HCT116 (cell line): ENCODE data around the gene YIPF7. TPM values are rescaled to one million over a fixed set of nuclear protein-coding genes. Genes with fewer than 3 reads are reported as not detected.

ENCODE experiments used
- ATAC-seq: fragments of 200-7000 bp; cut with Tn5 transposase; 2 replicates; pipeline ENCODE4 v1.9.1; 2020; ENCODE audit warnings: mild to moderate bottlenecking, moderate library complexity
- BruUV-seq: library from RNA; stranded (reverse); fragments of 400-500 nt; replicated peaks from 2 replicates; lab custom pipeline; 2021; lab: Mats Ljungman, UMichigan
- CTCF ChIA-PET: fragments of 300-600 bp; sonication (Branson Sonifier 250); formaldehyde crosslinking; loops from one replicate; lab custom pipeline; 2021; ENCODE audit warnings: antibody characterized with exemption; lab: Charles Lee
- POLR2A ChIA-PET: fragments of 300-600, 350-600 bp; sonication (Branson Sonifier 250); formaldehyde crosslinking; loops from one replicate; lab custom pipeline; 2021; ENCODE audit warnings: antibody characterized with exemption; lab: Charles Lee
- RAD21 ChIA-PET, 2 experiments: fragments of 300-600 bp; sonication (Branson Sonifier 250); formaldehyde crosslinking; loops; one replicate each; lab custom pipeline; 2023; ENCODE audit warnings: low total read pairs in 2 of 2; ENCODE audit not compliant: uncharacterized antibody in 2 of 2, unreplicated experiment in 2 of 2, low non-redundant PET in 1 of 2; lab: Charles Lee
- DNase-seq: peaks from one replicate; pipeline ENCODE4 v3.0.0-alpha.2; 2010; ENCODE audit warnings: low read depth, low spot score
- H2AFZ ChIP-seq: fragments of 200-600 bp; shearing (Covaris generic), sonication (generic); 2 replicates; pipeline ENCODE4 v1.6.1; 2017; ENCODE audit warnings: low read depth, mixed run types, mixed read lengths, antibody characterized with exemption, low read length; ENCODE audit not compliant: poor library complexity, severe bottlenecking
- H3K27ac ChIP-seq: 2 replicates; pipeline ENCODE4 v1.5.1; 2012; ENCODE audit warnings: low read depth, low read length
- H3K27me3 ChIP-seq: fragments of 200-600 bp; sonication (generic); 2 replicates; pipeline ENCODE4 v1.6.1; 2016; ENCODE audit warnings: mixed run types, low read length, mixed read lengths; ENCODE audit not compliant: insufficient read depth
- H3K36me3 ChIP-seq, 2 experiments: fragments of 200-500 bp in 1 of 2; fragments of 200-600 bp in 1 of 2; sonication (Bioruptor generic) in 1 of 2; sonication (generic) in 1 of 2; 2 replicates each; pipeline versions ENCODE4 v1.5.1 to v1.6.1; 2014 to 2016; ENCODE audit warnings: low read length in 2 of 2, inconsistent platforms in 1 of 2, mixed read lengths in 1 of 2, mixed run types in 1 of 2; ENCODE audit not compliant: insufficient read depth in 2 of 2, control insufficient read depth in 1 of 2
- H3K4me1 ChIP-seq, 2 experiments: fragments of 200-600 bp in 1 of 2; sonication (generic) in 1 of 2; 2 replicates each; pipeline versions ENCODE4 v1.5.1 to v1.6.1; 2012 to 2017; ENCODE audit warnings: low read length in 2 of 2, inconsistent platforms in 1 of 2, mild to moderate bottlenecking in 1 of 2, mixed read lengths in 1 of 2, mixed run types in 1 of 2, moderate library complexity in 1 of 2; ENCODE audit not compliant: insufficient read depth in 2 of 2, control insufficient read depth in 1 of 2
- H3K4me2 ChIP-seq: fragments of 200-600 bp; sonication (generic); 2 replicates; pipeline ENCODE4 v1.6.1; 2017; ENCODE audit warnings: mixed run types, low read length, mixed read lengths
- H3K4me3 ChIP-seq, 2 experiments: fragments of 200-600 bp in 1 of 2; sonication (generic) in 1 of 2; replicated peaks in 1 of 2; 2 replicates each; pipeline ENCODE4 v1.5.1; 2011 to 2016; ENCODE audit warnings: low read length in 2 of 2, control low read depth in 1 of 2, low read depth in 1 of 2, mild to moderate bottlenecking in 1 of 2, mixed read lengths in 1 of 2, mixed run types in 1 of 2
- H3K79me2 ChIP-seq: fragments of 200-600 bp; sonication (generic); 2 replicates; pipeline ENCODE4 v1.6.1; 2017; ENCODE audit warnings: mild to moderate bottlenecking, mixed run types, low read length, moderate library complexity, mixed read lengths; ENCODE audit not compliant: insufficient read depth
- H3K9ac ChIP-seq: fragments of 200-600 bp; sonication (generic); 2 replicates; pipeline ENCODE4 v1.6.1; 2016; ENCODE audit warnings: low read length, mixed read lengths
- H3K9me2 ChIP-seq: fragments of 200-600 bp; sonication (generic), shearing (Covaris generic); 2 replicates; pipeline ENCODE4 v1.6.1; 2017; ENCODE audit warnings: mixed run types, mild to moderate bottlenecking, moderate library complexity; ENCODE audit not compliant: insufficient read depth
- H3K9me3 ChIP-seq, 2 experiments: fragments of 200-500 bp in 1 of 2; fragments of 200-600 bp in 1 of 2; sonication (Bioruptor generic) in 1 of 2; sonication (generic) in 1 of 2; 2 replicates each; pipeline ENCODE4 v1.6.1; 2014 to 2017; ENCODE audit warnings: low read length in 2 of 2, mixed read lengths in 2 of 2, inconsistent platforms in 1 of 2, low read depth in 1 of 2, mild to moderate bottlenecking in 1 of 2, mixed run types in 1 of 2, moderate library complexity in 1 of 2; ENCODE audit not compliant: control insufficient read depth in 1 of 2, insufficient read depth in 1 of 2
- H4K20me1 ChIP-seq: fragments of 200-600 bp; sonication (generic), shearing (Covaris generic); 2 replicates; pipeline ENCODE4 v1.6.1; 2017; ENCODE audit warnings: mixed run types, mild to moderate bottlenecking, moderate library complexity; ENCODE audit not compliant: insufficient read depth
- JUND ChIP-seq: IDR thresholded peaks from 2 replicates; pipeline ENCODE4 v1.6.1; 2012
- POLR2A ChIP-seq: IDR thresholded peaks from 2 replicates; pipeline ENCODE4 v1.7.0; 2011; ENCODE audit warnings: borderline replicate concordance; ENCODE audit not compliant: insufficient read depth, insufficient read length; ENCODE audit errors: extremely low read depth
- RAD21 ChIP-seq: IDR thresholded peaks from 2 replicates; pipeline ENCODE4 v1.6.1; 2012; ENCODE audit warnings: low read depth, mild to moderate bottlenecking
- SIN3A ChIP-seq: IDR thresholded peaks from 2 replicates; pipeline ENCODE4 v1.6.1; 2012; ENCODE audit warnings: low read depth
- SP1 ChIP-seq: IDR thresholded peaks from 2 replicates; pipeline ENCODE4 v1.6.1; 2012; ENCODE audit warnings: low read depth
- SRF ChIP-seq: IDR thresholded peaks from 2 replicates; pipeline ENCODE4 v1.6.1; 2012; ENCODE audit warnings: low read depth
- TCF7L2 ChIP-seq: IDR thresholded peaks from 2 replicates; pipeline ENCODE4 v1.7.0; 2011; ENCODE audit warnings: borderline replicate concordance, inconsistent platforms; ENCODE audit not compliant: insufficient read depth, insufficient read length; ENCODE audit errors: extremely low read depth
- intact Hi-C: fragments of 100-400 bp; cut with micrococcal nuclease; formaldehyde crosslinking; loops from 2 replicates; pipeline ENCODE4 v1.10.0; 2022
- total RNA-seq: library from RNA; stranded (reverse); gene quantifications from one replicate; pipeline ENCODE4 v1.2.1, GENCODE V29; 2021; ENCODE audit not compliant: unreplicated experiment

YIPF7 gene
- total RNA-seq, 1 experiment from 2014 or later: not detected

GRCh38 chr4:44616621-44617020, 34.8 kb downstream of the YIPF7 start:
- H3K4me3 ChIP-seq: no peak overlapping the region
- no peaks in the 10 kb centered on the region for H4K20me1 ChIP-seq
- ATAC-seq (no peak), DNase-seq (no peak)
- H3K9me2 ChIP-seq: no peaks in the 10 kb centered on the region
- ChIA-PET RAD21 (no interaction called here), POLR2A (no interaction called here), CTCF (no interaction called here)
- no peak for TF ChIP-seq RAD21
- H2AFZ ChIP-seq: no peak overlapping the region
- H3K27me3 ChIP-seq: no peaks in the 10 kb centered on the region
- no peak overlapping the region for H3K4me2 ChIP-seq
- no peaks in the 10 kb centered on the region for H3K9me3 ChIP-seq
- H3K9ac ChIP-seq: no peak overlapping the region
- H3K79me2 ChIP-seq: no peaks in the 10 kb centered on the region
- no peaks in the 10 kb centered on the region for H3K4me1 ChIP-seq
- H3K36me3 ChIP-seq: no peaks in the 10 kb centered on the region
- BruUV-seq: no TSS peak
- H3K27ac ChIP-seq: no peak overlapping the region
- intact Hi-C loops: no loop called here

- H3K79me2 ChIP-seq: no peaks in the 10 kb centered on the region
- no peaks in the 10 kb centered on the region for H3K9me2 ChIP-seq
- ChIA-PET CTCF (no interaction called here), POLR2A (no interaction called here), RAD21 (no interaction called here)
- intact Hi-C loops: no loop called here
- no peak for ATAC-seq
- no peaks in the 10 kb centered on the region for H3K4me1 ChIP-seq
- no peak overlapping the region for H3K27ac ChIP-seq
- no peak overlapping the region for H3K4me2 ChIP-seq
- DNase-seq: no peak
- H2AFZ ChIP-seq: no peak overlapping the region
- no peaks in the 10 kb centered on the region; a peak in 1 of 4 replicates for H3K9me3 ChIP-seq
- no peak overlapping the region for H3K9ac ChIP-seq
- TF ChIP-seq POLR2A (no peak), SP1 (no peak), SIN3A (no peak), SRF (no peak), TCF7L2 (no peak), JUND (no peak)
- TF ChIP-seq, all 23 proteins: peak for 0
- H3K27me3 ChIP-seq: no peaks in the 10 kb centered on the region
- H3K4me3 ChIP-seq: no peak overlapping the region
- no peaks in the 10 kb centered on the region for H3K36me3 ChIP-seq
- BruUV-seq: no TSS peak
- H4K20me1 ChIP-seq: no peaks in the 10 kb centered on the region; the same call in 1 of the 2 replicates
These were observed 68.0 kb downstream of the YIPF7 start for GRCh38 chr4:44583393-44583792.
